Measurements from ENCODE around the gene NPIPA3.
"Not testable (repeated sequence)": the region's sequence is repeated elsewhere in the genome, so short reads cannot be mapped to it uniquely, and the experiment has no call there.

The NPIPA3 gene

DNA sequence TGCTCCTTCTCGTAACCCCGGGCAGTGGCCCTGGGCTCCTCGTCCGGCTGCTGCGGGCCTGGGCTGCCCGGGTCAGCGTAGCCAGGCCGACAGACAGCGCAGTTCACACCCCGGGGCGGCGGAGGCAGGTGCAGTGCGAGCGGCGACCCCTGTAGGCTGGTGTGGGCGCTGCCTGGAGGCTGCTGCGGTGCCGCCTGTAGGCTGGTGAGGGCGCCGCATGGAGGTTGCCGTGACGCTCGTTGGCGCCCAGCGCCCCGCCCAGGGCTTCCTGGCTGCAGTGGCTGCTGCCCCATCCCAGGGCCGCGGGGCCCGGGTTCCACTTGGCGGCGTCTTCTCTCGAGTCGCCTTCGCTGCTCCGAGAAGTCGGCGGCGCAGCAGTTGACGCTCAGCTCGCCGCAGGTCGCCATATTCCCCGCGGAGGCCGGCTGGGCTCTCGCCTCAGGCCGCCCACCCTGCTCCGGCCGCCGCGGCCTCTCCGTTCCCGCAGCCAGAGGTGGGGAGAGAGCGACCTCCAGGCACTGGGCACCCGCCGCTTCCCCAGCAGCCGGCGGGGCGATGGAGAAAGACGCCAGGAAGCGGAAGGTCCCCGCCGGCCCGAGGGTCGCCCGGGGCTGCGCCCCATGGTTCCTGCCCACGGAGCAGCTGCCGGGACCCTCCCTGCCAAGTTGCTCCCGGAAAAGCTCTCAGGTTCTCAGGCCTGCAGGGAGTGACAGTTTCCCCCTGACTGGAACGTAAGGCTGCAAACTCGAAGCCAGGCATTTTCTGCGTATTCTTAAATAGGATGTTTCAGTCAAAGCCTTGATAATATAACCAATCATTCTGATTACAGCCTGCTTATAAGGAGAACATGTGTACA lies 39.3 kb downstream of the NPIPA3 start, which contains the start of gene NPIPA2:
Gene NPIPA2, plus strand, starts transcription at position 261 of the 856 bp plus-strand sequence. CDS start 5,533 bp downstream, outside the sequence.
- DNase-seq: not testable (repeated sequence)

DNA sequence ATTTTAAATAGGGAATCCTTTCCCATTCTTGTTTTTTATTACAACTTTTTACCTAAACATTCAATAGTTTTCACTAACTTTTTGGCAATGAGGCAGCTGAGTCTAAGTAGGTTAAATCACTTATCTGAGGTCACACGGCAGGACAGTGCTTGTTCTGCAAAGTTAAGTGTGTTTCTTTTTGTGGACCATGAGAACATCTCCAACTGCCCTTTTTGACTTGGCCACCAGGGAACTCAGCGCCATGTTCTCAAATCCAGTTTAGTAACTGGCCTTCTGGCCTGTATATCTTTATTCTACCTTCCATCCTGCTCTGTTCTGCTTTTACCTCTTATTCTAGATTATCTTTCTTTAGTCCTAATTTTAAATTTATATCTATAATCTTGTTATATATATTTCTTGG lies 70.4 kb downstream of the NPIPA3 start:
- DNase-seq: not testable (repeated sequence)

DNA sequence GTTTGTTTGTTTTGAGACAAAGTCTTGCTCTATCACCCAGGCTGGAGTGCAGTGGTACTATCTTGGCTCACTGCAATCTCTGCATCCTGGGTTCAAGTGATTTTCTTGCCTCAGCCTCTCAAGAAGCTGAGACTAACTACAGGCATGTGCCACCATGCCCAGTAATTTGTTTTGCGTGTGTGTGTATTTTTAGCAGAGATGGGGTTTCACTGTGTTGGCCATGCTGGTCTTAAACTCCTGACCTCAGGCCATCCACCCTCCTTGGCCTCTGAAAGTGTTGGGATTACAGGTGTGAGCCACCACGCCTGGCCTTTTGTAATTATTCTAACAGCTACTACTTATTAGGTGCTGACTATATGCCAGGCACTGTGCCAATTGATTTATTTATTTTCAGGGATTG lies 72.4 kb downstream of the NPIPA3 start:
- DNase-seq: not testable (repeated sequence)
